Neural crest cell (in vitro differentiated cells): ENCODE results near the gene AP1M2. TPM values are rescaled to one million over a fixed set of nuclear protein-coding genes. Genes with fewer than 3 reads are reported as not detected.
A peak's percentile ranks its signal among the peaks of the same experiment; 100 is the strongest.

ENCODE experiments used
- DNase-seq: peaks from one replicate; pipeline ENCODE4 v3.0.0; 2021; ENCODE audit warnings: low read depth, mixed read lengths, low spot score
- H3K27ac Mint-ChIP-seq: one replicate; pipeline ENCODE4 v1.8.0; 2021; ENCODE audit warnings: mild to moderate bottlenecking, mixed read lengths; ENCODE audit not compliant: unreplicated experiment
- H3K27me3 Mint-ChIP-seq: 2 replicates; pipeline ENCODE4 v1.8.0; 2021; ENCODE audit warnings: low read depth, mild to moderate bottlenecking, mixed read lengths
- H3K36me3 Mint-ChIP-seq: 2 replicates; pipeline ENCODE4 v1.8.0; 2021; ENCODE audit warnings: low read depth, mild to moderate bottlenecking, mixed read lengths
- H3K4me1 Mint-ChIP-seq: 2 replicates; pipeline ENCODE4 v1.8.0; 2021; ENCODE audit warnings: mixed read lengths
- H3K4me3 Mint-ChIP-seq: one replicate; pipeline ENCODE4 v1.8.0; 2021; ENCODE audit warnings: mild to moderate bottlenecking, mixed read lengths
- H3K9me3 Mint-ChIP-seq: 2 replicates; pipeline ENCODE4 v1.8.0; 2021; ENCODE audit warnings: mixed read lengths
- total RNA-seq: library from RNA; stranded (reverse); gene quantifications from 2 replicates; pipeline ENCODE4 v1.2.1, GENCODE V29; 2021
- TF ChIP-seq, protein P1 (sequence below): fragments of 200-600 bp; sonication (generic); conservative IDR thresholded peaks from 2 replicates; pipeline ENCODE4 v1.5.0; 2021; ENCODE audit warnings: antibody characterized with exemption, mild to moderate bottlenecking

AP1M2 gene
- total RNA-seq, 1 donor from 2014 or later, result not detected

DNA sequence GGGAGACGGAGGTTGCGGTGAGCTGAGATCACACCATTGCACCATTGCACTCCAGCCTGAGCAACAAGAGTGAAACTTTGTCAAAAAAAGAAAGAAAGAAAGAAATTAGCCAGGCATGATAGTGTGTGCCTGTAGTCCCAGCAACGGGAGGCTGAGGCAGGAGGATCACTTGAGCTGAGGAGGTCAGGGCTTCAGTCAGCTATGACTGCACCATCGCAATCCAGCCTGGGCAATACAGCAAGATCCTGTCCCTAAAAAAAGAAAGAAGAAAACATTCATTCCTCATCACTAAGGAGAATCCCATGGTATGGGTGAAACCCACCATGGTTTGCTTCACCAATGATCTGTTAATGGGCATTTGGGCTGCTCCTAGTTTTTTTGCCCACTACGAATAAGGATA, 13.0 kb upstream of the AP1M2 start:
- no peak overlapping the region for H3K27ac Mint-ChIP-seq
- H3K4me1 Mint-ChIP-seq, result peaks cover 18% of the 10 kb centered on the region
- H3K36me3 Mint-ChIP-seq, result no peaks in the 10 kb centered on the region
- DNase-seq, result no peak
- H3K27me3 Mint-ChIP-seq, result peaks cover 10% of the 10 kb centered on the region
- H3K9me3 Mint-ChIP-seq, result no peaks in the 10 kb centered on the region
- TF ChIP-seq, protein P1, sequence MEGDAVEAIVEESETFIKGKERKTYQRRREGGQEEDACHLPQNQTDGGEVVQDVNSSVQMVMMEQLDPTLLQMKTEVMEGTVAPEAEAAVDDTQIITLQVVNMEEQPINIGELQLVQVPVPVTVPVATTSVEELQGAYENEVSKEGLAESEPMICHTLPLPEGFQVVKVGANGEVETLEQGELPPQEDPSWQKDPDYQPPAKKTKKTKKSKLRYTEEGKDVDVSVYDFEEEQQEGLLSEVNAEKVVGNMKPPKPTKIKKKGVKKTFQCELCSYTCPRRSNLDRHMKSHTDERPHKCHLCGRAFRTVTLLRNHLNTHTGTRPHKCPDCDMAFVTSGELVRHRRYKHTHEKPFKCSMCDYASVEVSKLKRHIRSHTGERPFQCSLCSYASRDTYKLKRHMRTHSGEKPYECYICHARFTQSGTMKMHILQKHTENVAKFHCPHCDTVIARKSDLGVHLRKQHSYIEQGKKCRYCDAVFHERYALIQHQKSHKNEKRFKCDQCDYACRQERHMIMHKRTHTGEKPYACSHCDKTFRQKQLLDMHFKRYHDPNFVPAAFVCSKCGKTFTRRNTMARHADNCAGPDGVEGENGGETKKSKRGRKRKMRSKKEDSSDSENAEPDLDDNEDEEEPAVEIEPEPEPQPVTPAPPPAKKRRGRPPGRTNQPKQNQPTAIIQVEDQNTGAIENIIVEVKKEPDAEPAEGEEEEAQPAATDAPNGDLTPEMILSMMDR, result no peak
- H3K4me3 Mint-ChIP-seq, result peak overlapping the region; percentile 80

DNA sequence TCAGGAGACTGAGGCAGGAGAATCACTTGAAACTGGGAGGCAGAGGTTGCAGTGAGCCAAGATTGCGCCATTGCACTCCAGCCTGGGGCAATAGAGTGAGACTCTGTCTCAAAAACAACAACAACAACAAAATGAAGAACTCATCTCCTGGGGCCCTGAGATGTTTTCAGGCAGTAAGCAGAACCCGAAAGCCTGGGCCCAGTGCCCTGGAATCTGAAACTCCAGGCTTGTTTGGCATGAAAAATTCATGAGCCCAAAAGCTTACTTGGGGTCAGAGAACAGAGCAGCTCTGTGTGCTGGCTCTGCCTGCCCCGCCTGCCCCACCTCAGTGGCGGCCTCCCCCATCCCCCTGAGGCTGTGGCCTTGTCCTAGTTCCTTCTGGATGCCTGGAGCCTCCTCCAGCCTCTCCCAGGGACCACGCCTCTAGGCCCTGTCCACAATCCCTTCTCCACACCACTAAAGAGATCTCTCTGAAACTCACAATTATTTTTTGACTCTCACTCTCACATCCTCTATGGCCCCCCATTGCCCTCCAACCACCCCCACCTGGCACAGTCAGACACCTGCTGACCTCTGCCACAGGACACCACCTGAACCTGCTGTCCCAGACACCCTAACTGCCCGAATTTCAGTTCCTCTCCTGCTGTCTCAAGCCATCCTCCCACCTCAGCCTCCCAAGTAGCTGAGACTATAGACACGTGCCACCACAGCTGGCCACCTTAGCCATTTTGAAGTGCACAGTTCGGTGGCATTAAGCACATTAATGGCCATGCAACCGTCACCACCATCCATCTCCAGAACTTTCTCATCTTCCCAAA, 6.9 kb upstream of the AP1M2 start:
- TF ChIP-seq, protein P1, result no peak
- Mint-ChIP-seq H3K27ac (peak overlapping the region; percentile 57), H3K27me3 (peaks cover 13% of the 10 kb centered on the region), H3K4me3 (peak overlapping the region; percentile 28), H3K4me1 (peaks cover 10% of the 10 kb centered on the region), H3K36me3 (no peaks in the 10 kb centered on the region), H3K9me3 (no peaks in the 10 kb centered on the region)
- no peak for DNase-seq

DNA sequence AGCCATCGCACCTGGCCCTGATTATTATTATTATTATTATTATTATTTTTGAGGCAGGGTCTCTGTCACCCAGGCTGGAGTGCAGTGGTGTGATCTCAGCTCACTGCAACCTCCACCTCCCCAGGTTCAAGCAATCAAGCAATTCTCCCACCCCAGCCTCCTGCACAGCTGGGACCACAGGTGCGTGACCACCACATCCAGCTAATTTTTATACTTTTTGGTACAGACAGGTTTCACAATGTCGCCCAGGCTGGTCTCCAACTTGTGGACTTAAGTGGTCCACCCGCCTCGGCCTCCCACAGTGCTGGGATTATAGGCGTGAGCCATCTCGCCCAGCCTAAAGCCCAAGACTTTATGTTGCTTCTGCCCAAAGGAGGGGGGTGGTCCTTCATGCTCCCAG, 6.0 kb upstream of the AP1M2 start:
- no peak for DNase-seq
- Mint-ChIP-seq H3K4me1 (peaks cover 10% of the 10 kb centered on the region), H3K27ac (no peak overlapping the region), H3K9me3 (no peaks in the 10 kb centered on the region), H3K27me3 (peaks cover 21% of the 10 kb centered on the region), H3K36me3 (no peaks in the 10 kb centered on the region), H3K4me3 (no peak overlapping the region)
- TF ChIP-seq, protein P1, result no peak

DNA sequence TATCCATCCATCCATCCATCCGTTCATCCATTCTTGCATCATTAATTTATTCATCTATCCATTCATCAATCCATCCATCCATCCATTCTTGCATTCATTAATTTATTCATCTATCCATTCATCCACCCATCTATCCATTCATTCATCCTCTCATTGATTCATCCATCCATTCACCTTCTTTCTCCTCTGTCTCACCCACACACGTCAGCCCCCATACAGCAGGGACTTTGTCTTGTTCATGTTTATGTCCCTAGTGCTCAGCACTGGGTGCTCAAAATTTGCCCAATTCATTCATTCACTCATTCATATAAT, 683 bp upstream of the AP1M2 start:
- Mint-ChIP-seq H3K27me3 (peaks cover 61% of the 10 kb centered on the region), H3K9me3 (peaks cover 5% of the 10 kb centered on the region), H3K27ac (no peak overlapping the region), H3K4me3 (no peak overlapping the region), H3K36me3 (peaks cover 5% of the 10 kb centered on the region), H3K4me1 (peaks cover 6% of the 10 kb centered on the region)
- TF ChIP-seq, protein P1, result no peak
- no peak for DNase-seq

DNA sequence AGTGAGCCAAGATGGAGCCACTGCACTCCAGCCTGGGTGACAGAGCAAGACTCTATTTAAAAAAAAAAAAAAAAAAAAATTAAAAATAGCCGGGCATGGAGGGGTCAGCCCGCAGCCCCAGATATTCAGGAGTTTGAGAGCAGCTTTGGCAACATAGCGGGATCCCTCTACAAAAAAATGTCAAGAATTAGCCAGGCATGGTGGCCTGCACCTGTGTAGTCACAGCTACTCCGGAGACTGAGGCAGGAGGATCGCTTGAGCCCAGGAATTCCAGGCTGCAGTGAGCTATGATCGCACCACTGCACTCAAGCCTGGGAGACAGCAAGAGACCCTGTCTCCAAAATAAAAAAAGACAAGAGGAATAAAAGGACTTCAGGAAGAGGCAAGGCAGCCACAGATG, 716 bp downstream of the AP1M2 start:
- TF ChIP-seq, protein P1, result no peak
- peaks cover 5% of the 10 kb centered on the region for H3K36me3 Mint-ChIP-seq
- H3K4me3 Mint-ChIP-seq, result no peak overlapping the region
- peaks cover 61% of the 10 kb centered on the region for H3K27me3 Mint-ChIP-seq
- peaks cover 5% of the 10 kb centered on the region for H3K9me3 Mint-ChIP-seq
- peaks cover 6% of the 10 kb centered on the region for H3K4me1 Mint-ChIP-seq
- H3K27ac Mint-ChIP-seq, result no peak overlapping the region
- DNase-seq, result no peak
